NCI-H460 (cell line): ENCODE data around the gene CT47B1. TPM values are rescaled to one million over a fixed set of nuclear protein-coding genes. Genes with fewer than 3 reads are reported as not detected.
"Not testable (repeated sequence)": the region's sequence is repeated elsewhere in the genome, so short reads cannot be mapped to it uniquely, and the experiment has no call there.

Experiments
- DNase-seq: peaks from one replicate; pipeline ENCODE4 v3.0.0-alpha.2; 2016; ENCODE audit warnings: low read depth; ENCODE audit errors: extremely low read depth
- polyA plus RNA-seq: library from polyadenylated mRNA; depleted of rRNA; stranded (reverse); fragments of >200 nt; gene quantifications from 2 replicates; pipeline ENCODE4 v1.2.3, GENCODE V29; 2014; cell fraction: nucleus; rRNA removed
- small RNA-seq, 2 experiments: library from RNA; depleted of rRNA; stranded (forward); fragments of <200 nt; gene quantifications; one replicate each; pipeline ENCODE3, GENCODE V24; 2014
- total RNA-seq: library from RNA; depleted of rRNA; stranded (reverse); fragments of >200 nt; shearing (Covaris generic); gene quantifications from 2 replicates; pipeline ENCODE4 v1.2.3, GENCODE V29; 2014; rRNA removed

The CT47B1 gene
- total RNA-seq: not detected in 2 replicates
- polyA plus RNA-seq: not detected in 2 replicates

GRCh38 chrX:120875766-120876165 is at the start of gene CT47B1:
Gene CT47B1 (minus strand): TSS chrX:120875866. CDS start chrX:120875670, 196 bp downstream.
- DNase-seq: not testable (repeated sequence)

DNA sequence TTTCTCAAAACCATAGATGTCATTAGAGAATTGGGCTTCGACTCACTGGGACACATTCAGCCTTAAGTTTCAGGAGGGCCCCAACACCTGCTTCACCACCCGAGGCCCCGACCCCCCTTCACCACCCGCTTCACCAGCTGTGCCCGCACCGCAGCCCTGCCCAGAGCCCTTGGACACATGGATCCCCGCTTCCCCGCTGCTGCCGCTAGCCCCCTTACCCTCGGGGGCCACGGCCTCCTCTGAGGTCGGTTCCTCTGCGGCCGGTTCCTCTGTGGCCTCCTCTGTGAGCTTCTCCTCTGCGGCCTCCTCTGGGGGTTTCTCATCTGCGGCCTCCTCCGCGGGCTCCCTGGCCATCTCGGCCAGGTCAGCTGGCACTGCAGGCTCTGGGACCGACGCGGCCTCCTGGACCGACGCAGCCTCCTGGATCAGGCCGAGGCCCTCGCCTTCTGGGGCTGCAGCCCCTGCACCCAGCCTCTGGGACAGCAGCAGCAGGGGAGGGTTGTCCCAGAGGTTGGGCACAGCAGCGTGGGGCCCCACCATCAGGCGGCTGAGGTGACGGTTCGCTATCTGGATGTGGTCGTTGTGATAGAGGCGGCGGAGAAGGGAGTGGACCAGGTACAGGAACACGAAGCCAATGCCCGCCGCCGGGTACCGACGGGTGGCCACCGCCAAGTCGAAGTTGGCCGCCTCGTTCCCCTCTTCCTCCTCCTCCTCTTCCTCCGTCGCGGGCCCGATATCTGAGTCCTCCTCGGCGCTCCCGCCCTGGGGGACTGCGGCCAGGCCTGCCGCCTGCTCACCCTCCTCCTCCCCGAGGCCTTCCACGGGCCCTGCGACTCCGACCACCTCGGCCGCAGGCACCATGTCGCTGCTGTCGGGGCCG is 748 bp downstream of the CT47B1 start:
- no peak for DNase-seq

DNA sequence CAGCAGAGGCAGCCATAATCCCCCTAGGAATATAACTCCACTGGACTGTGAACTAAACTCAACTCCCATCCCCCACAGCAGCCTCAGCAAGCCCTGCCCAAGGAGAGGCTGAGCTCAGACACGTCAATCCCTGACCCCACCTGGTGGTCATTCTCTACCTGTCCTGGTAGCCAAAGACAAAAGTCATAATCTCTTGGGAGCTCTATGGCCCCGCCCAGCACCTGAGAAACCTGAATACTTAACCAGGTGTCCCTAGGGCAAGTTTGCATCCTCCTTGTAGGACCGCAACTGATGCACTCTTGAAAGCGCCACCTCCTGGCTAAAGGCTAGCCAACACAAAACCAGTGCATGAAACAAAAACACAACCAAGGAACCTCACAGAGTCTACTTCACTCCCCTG is 18.4 kb downstream of the CT47B1 start:
- no peak for DNase-seq

DNA sequence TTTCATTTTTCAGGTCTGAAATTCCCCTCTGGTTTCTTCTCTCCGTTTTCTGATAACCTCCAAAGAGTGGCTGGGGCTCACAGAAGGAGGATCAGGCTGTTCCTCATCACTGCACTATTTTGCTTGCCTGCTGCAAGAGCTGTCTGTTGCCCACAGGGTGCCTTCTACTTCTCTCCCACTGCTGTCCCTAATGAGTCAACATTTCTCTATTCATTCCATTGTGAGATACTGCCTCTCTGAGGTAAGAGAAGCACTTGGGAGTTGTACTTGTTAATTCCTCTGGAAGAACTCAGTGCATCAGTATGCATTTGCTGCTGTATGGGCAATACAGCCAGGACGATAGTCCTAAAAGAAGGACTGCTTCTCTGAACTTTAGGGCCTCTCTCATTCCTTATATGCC is 34.8 kb downstream of the CT47B1 start:
- DNase-seq: no peak

DNA sequence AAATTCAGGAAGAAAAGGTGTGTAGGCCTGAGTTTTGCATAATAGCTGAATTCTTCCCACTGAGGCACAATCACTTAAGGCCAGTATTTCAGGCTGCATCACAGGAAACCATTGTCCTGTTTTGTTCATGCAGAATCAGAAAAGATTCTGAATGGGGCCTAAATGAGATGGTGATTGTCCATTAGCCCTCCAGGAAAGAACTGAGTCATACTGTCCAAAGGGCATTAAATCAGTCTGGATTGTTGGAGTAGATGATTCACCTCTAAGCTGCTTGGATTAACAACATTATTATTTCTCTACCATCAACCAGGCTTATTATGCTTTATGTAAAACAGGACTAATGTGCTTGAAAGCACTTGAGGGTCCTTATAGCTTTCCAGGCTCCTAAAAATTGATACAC is 36.2 kb downstream of the CT47B1 start:
- no peak for DNase-seq

DNA sequence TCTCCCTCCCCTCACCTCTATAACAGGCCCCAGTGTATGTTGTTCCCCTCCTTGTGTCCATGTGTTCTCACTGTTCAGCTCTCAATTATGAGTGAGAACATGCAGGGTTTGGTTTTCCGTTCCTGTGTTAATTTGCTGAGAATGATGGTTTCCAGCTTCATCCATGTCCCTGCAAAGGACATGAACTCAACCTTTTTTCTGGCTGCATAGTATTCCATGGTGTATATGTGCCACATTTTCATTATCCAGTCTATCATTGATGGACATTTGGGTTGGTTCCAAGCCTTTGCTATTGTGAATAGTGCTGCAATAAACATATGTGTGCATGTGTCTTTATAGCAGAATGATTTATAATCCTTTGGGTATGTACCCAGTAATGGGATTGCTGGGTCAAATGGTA is 48.5 kb downstream of the CT47B1 start:
- not testable (repeated sequence) for DNase-seq

GRCh38 chrX:120825146-120825545 is 50.5 kb downstream of the CT47B1 start:
- no peak for DNase-seq

- DNase-seq: no peak
These were observed 51.6 kb downstream of the CT47B1 start for GRCh38 chrX:120824021-120824420.

GRCh38 chrX:120823556-120823955 is 52.1 kb downstream of the CT47B1 start:
- DNase-seq: no peak

Small RNA genes lying within 50 kb of the gene (small RNA-seq; reads per million reads assigned to genes)
- gene AC008162.1: 0 reads per million in 2 experiments

Other genes with a start within 250 kb of the CT47B1 start
- gene C1GALT1C1, start 245.8 kb downstream of the CT47B1 start, total RNA-seq: 35.2 and 38.1 TPM in 2 replicates
- not detected in 2 replicates for gene CT47A11, start 61.3 kb upstream of the CT47B1 start, total RNA-seq
- not detected in 2 replicates for gene CT47A10, start 66.2 kb upstream of the CT47B1 start, total RNA-seq
- gene CT47A9, start 71.0 kb upstream of the CT47B1 start, total RNA-seq: not detected in 2 replicates
- gene CT47A8, start 75.9 kb upstream of the CT47B1 start, total RNA-seq: not detected in 2 replicates
- not detected in 2 replicates for gene CT47A7, start 80.7 kb upstream of the CT47B1 start, total RNA-seq
- not detected in 2 replicates for gene CT47A6, start 85.6 kb upstream of the CT47B1 start, total RNA-seq
- gene CT47A5, start 90.5 kb upstream of the CT47B1 start, total RNA-seq: not detected in 2 replicates
- not detected in 2 replicates for gene CT47A4, start 95.3 kb upstream of the CT47B1 start, total RNA-seq
- gene CT47A3, start 100.2 kb upstream of the CT47B1 start, total RNA-seq: not detected in 2 replicates
- not detected in 2 replicates for gene CT47A2, start 105.1 kb upstream of the CT47B1 start, total RNA-seq
- not detected in 2 replicates for gene CT47A1, start 109.9 kb upstream of the CT47B1 start, total RNA-seq
- gene GLUD2, start 171.7 kb upstream of the CT47B1 start, total RNA-seq: 0.26 and 0.35 TPM in 2 replicates